ENCODE data around the gene TMEM132D. TPM values are rescaled to one million over a fixed set of nuclear protein-coding genes. Genes with fewer than 3 reads are reported as not detected.

The TMEM132D gene
- total RNA-seq, 2 donors from 2014 or later, result not detected

- Histone ChIP-seq H3K36me3 (no peaks in the 10 kb centered on the region), H3K27ac (no peak overlapping the region), H3K4me1 (no peaks in the 10 kb centered on the region), H3K9me3 (peaks cover 0 to 6% of the 10 kb centered on the region in 2 donors), H3K27me3 (no peaks in the 10 kb centered on the region), H3K4me3 (no peak overlapping the region)
- no peak for TF ChIP-seq CTCF (IDR thresholded peaks at IDR 0.05)
- no peak for DNase-seq (ENCODE audit: low spot score)
Measured at GRCh38 chr12:129337413-129337812, 566.4 kb downstream of the TMEM132D start.

- Histone ChIP-seq H3K9me3 (peaks cover 0 to 6% of the 10 kb centered on the region in 2 donors), H3K27me3 (no peaks in the 10 kb centered on the region), H3K36me3 (no peaks in the 10 kb centered on the region), H3K4me3 (no peak overlapping the region), H3K27ac (no peak overlapping the region), H3K4me1 (no peaks in the 10 kb centered on the region)
- no peak for TF ChIP-seq CTCF (IDR thresholded peaks at IDR 0.05)
- no peak for DNase-seq (ENCODE audit: low spot score)
Measured at GRCh38 chr12:129335773-129336172, 568.1 kb downstream of the TMEM132D start.

GRCh38 chr12:129332286-129332685, 571.5 kb downstream of the TMEM132D start:
- no peak for TF ChIP-seq CTCF (IDR thresholded peaks at IDR 0.05)
- Histone ChIP-seq H3K9me3 (peaks cover 0 to 6% of the 10 kb centered on the region in 2 donors), H3K4me1 (no peaks in the 10 kb centered on the region), H3K27me3 (no peaks in the 10 kb centered on the region), H3K27ac (no peak overlapping the region), H3K36me3 (no peaks in the 10 kb centered on the region), H3K4me3 (no peak overlapping the region)
- no peak for DNase-seq (ENCODE audit: low spot score)

- Histone ChIP-seq H3K4me3 (no peak overlapping the region), H3K36me3 (no peaks in the 10 kb centered on the region), H3K4me1 (no peaks in the 10 kb centered on the region), H3K27ac (no peak overlapping the region), H3K9me3 (peaks cover 0 to 6% of the 10 kb centered on the region in 2 donors), H3K27me3 (no peaks in the 10 kb centered on the region)
- no peak for TF ChIP-seq CTCF (IDR thresholded peaks at IDR 0.05)
- no peak for DNase-seq (ENCODE audit: low spot score)
Measured at GRCh38 chr12:129331356-129332085, 572.3 kb downstream of the TMEM132D start.

GRCh38 chr12:129328235-129328634, 575.6 kb downstream of the TMEM132D start:
- Histone ChIP-seq H3K36me3 (no peaks in the 10 kb centered on the region), H3K9me3 (no peaks in the 10 kb centered on the region), H3K27ac (no peak overlapping the region), H3K4me1 (no peaks in the 10 kb centered on the region), H3K27me3 (no peaks in the 10 kb centered on the region), H3K4me3 (no peak overlapping the region)
- no peak for TF ChIP-seq CTCF (IDR thresholded peaks at IDR 0.05)
- no peak for DNase-seq (ENCODE audit: low spot score)

GRCh38 chr12:129325566-129325965, 578.3 kb downstream of the TMEM132D start:
- DNase-seq (ENCODE audit: low spot score), result no peak
- no peaks in the 10 kb centered on the region for H3K27me3 ChIP-seq
- no peak overlapping the region for H3K4me3 ChIP-seq
- H3K4me1 ChIP-seq, result no peaks in the 10 kb centered on the region
- no peak for TF ChIP-seq CTCF (IDR thresholded peaks at IDR 0.05)
- H3K27ac ChIP-seq, result no peak overlapping the region
- H3K9me3 ChIP-seq, result no peaks in the 10 kb centered on the region
- no peaks in the 10 kb centered on the region for H3K36me3 ChIP-seq
